H9 (cell line): ENCODE measurements around the gene CILP2. TPM values are rescaled to one million over a fixed set of nuclear protein-coding genes. Genes with fewer than 3 reads are reported as not detected.

Source experiments
- DNase-seq: peaks from one replicate; pipeline ENCODE4 v3.0.0-alpha.2; 2017
- H2AFZ ChIP-seq: one replicate; pipeline ENCODE4 v1.6.1; 2013; ENCODE audit warnings: mild to moderate bottlenecking, low read length, control low read depth, moderate library complexity
- H2AK5ac ChIP-seq: 2 replicates; pipeline ENCODE4 v1.6.1; 2013; ENCODE audit warnings: low read length, control low read depth, mixed read lengths; ENCODE audit not compliant: insufficient read length
- H2BK120ac ChIP-seq: one replicate; pipeline ENCODE4 v1.6.1; 2013; ENCODE audit warnings: low read depth, mild to moderate bottlenecking, low read length, control low read depth, inconsistent platforms; ENCODE audit not compliant: poor library complexity, severe bottlenecking
- H2BK12ac ChIP-seq: 2 replicates; pipeline ENCODE4 v1.6.1; 2013; ENCODE audit warnings: low read length, control low read depth, mixed read lengths, low read depth; ENCODE audit not compliant: insufficient read length
- H2BK15ac ChIP-seq: 2 replicates; pipeline ENCODE4 v1.6.1; 2013; ENCODE audit warnings: low read depth, low read length, control low read depth
- H2BK20ac ChIP-seq: one replicate; pipeline ENCODE4 v1.6.1; 2013; ENCODE audit warnings: low read depth, mild to moderate bottlenecking, low read length, control low read depth, inconsistent platforms; ENCODE audit not compliant: poor library complexity, severe bottlenecking
- H2BK5ac ChIP-seq: 2 replicates; pipeline ENCODE4 v1.6.1; 2013; ENCODE audit warnings: low read length, control low read depth, mixed read lengths; ENCODE audit not compliant: insufficient read length
- H3K14ac ChIP-seq: 2 replicates; pipeline ENCODE4 v1.6.1; 2013; ENCODE audit warnings: low read length, control low read depth; ENCODE audit not compliant: insufficient read depth
- H3K18ac ChIP-seq: 2 replicates; pipeline ENCODE4 v1.6.1; 2013; ENCODE audit warnings: low read depth, mild to moderate bottlenecking, mixed read lengths, low read length, control low read depth; ENCODE audit not compliant: insufficient read length
- H3K23ac ChIP-seq: 2 replicates; pipeline ENCODE4 v1.6.1; 2013; ENCODE audit warnings: low read length, control low read depth, mixed read lengths, low read depth; ENCODE audit not compliant: insufficient read length
- H3K23me2 ChIP-seq: 2 replicates; pipeline ENCODE4 v1.6.1; 2013; ENCODE audit warnings: low read depth, mild to moderate bottlenecking, mixed read lengths, low read length, control low read depth; ENCODE audit not compliant: insufficient read length, poor library complexity, severe bottlenecking
- H3K27ac ChIP-seq: 2 replicates; pipeline ENCODE4 v1.5.1; 2013; ENCODE audit warnings: low read length, control low read depth, mixed read lengths, low read depth; ENCODE audit not compliant: insufficient read length
- H3K27me3 ChIP-seq: 2 replicates; pipeline ENCODE4 v1.6.1; 2013; ENCODE audit warnings: low read length, control low read depth, inconsistent platforms; ENCODE audit not compliant: insufficient read depth
- H3K4ac ChIP-seq: 2 replicates; pipeline ENCODE4 v1.6.1; 2013; ENCODE audit warnings: low read depth, mild to moderate bottlenecking, control low read depth, inconsistent platforms, low read length, moderate library complexity
- H3K4me1 ChIP-seq: 2 replicates; pipeline ENCODE4 v1.6.1; 2013; ENCODE audit warnings: low read length, control low read depth, inconsistent platforms; ENCODE audit not compliant: insufficient read depth
- H3K4me2 ChIP-seq: 2 replicates; pipeline ENCODE4 v1.6.1; 2013; ENCODE audit warnings: low read length, control low read depth, mixed read lengths; ENCODE audit not compliant: insufficient read length, insufficient read depth
- H3K56ac ChIP-seq: 2 replicates; pipeline ENCODE4 v1.6.1; 2013; ENCODE audit warnings: low read depth, mild to moderate bottlenecking, mixed read lengths, low read length, control low read depth; ENCODE audit not compliant: insufficient read length
- H3K79me1 ChIP-seq: 2 replicates; pipeline ENCODE4 v1.6.1; 2013; ENCODE audit warnings: low read depth, mild to moderate bottlenecking, moderate library complexity, low read length, control low read depth, inconsistent platforms; ENCODE audit not compliant: insufficient read depth, poor library complexity, severe bottlenecking
- H3K79me2 ChIP-seq: 2 replicates; pipeline ENCODE4 v1.6.1; 2013; ENCODE audit warnings: low read length, control low read depth, inconsistent platforms; ENCODE audit not compliant: insufficient read depth
- H3K9ac ChIP-seq: 2 replicates; pipeline ENCODE4 v1.6.1; 2013; ENCODE audit warnings: low read length, control low read depth, mixed read lengths; ENCODE audit not compliant: insufficient read length; ENCODE audit errors: extremely low read depth
- H3K9me3 ChIP-seq: one replicate; pipeline ENCODE4 v1.6.1; 2013; ENCODE audit warnings: low read depth, low read length, inconsistent platforms; ENCODE audit not compliant: control insufficient read depth
- H3T11ph ChIP-seq: one replicate; pipeline ENCODE4 v1.6.1; 2013; ENCODE audit warnings: mild to moderate bottlenecking, low read length, control low read depth, inconsistent platforms
- H4K20me1 ChIP-seq: one replicate; pipeline ENCODE4 v1.6.1; 2013; ENCODE audit not compliant: control insufficient read depth, insufficient read length, insufficient read depth
- H4K5ac ChIP-seq: 2 replicates; pipeline ENCODE4 v1.6.1; 2013; ENCODE audit warnings: low read depth, mild to moderate bottlenecking, mixed read lengths, low read length, control low read depth; ENCODE audit not compliant: insufficient read length
- H4K8ac ChIP-seq: replicated peaks from 2 replicates; pipeline ENCODE4 v1.6.1; 2013; ENCODE audit warnings: low read length, control low read depth, mixed read lengths, low read depth; ENCODE audit not compliant: insufficient read length
- H4K91ac ChIP-seq: 2 replicates; pipeline ENCODE4 v1.6.1; 2013; ENCODE audit warnings: low read depth, mild to moderate bottlenecking, moderate library complexity, mixed read lengths, low read length, control low read depth; ENCODE audit not compliant: insufficient read length
- H3K27ac Mint-ChIP-seq, 3 experiments: 2 replicates in 2 of 3; 3 replicates in 1 of 3; pipeline ENCODE4 v1.8.0; 2020 to 2021; ENCODE audit warnings: mixed read lengths in 3 of 3, mild to moderate bottlenecking in 1 of 3, moderate library complexity in 1 of 3
- H3K27me3 Mint-ChIP-seq: 2 replicates; pipeline ENCODE4 v1.8.0; 2021; ENCODE audit warnings: low read depth, mild to moderate bottlenecking, moderate library complexity, mixed read lengths
- H3K36me3 Mint-ChIP-seq, 3 experiments: 2 replicates in 2 of 3; 3 replicates in 1 of 3; pipeline ENCODE4 v1.8.0; 2020 to 2021; ENCODE audit warnings: low read depth in 3 of 3, mixed read lengths in 3 of 3; ENCODE audit not compliant: insufficient read depth in 1 of 3
- H3K4me1 Mint-ChIP-seq, 2 experiments: 2 replicates each; pipeline ENCODE4 v1.8.0; 2020; ENCODE audit warnings: mixed read lengths in 2 of 2
- H3K4me3 Mint-ChIP-seq, 2 experiments: 2 replicates in 1 of 2; 3 replicates in 1 of 2; pipeline ENCODE4 v1.8.0; 2020 to 2021; ENCODE audit warnings: mild to moderate bottlenecking in 2 of 2, mixed read lengths in 2 of 2, moderate library complexity in 1 of 2
- H3K9me3 Mint-ChIP-seq, 2 experiments: 2 replicates in 1 of 2; 3 replicates in 1 of 2; pipeline ENCODE4 v1.8.0; 2020; ENCODE audit warnings: mild to moderate bottlenecking in 2 of 2, mixed read lengths in 2 of 2, moderate library complexity in 1 of 2
- WGBS: extraction: QIAGEN DNeasy Blood & Tissue Kit; methylation state at CpG from one replicate; pipeline ENCODE4 v1.1.7; 2013; ENCODE audit warnings: missing lambda C conversion rate, low lambda C conversion rate, mixed read lengths; ENCODE audit not compliant: insufficient read length; ENCODE audit errors: extremely low coverage; 5-methylcytosine and 5-hydroxymethylcytosine counted together
- total RNA-seq: library from RNA; stranded (reverse); gene quantifications from 2 replicates; pipeline ENCODE4 v1.2.1, GENCODE V29; 2021
- TF ChIP-seq, protein P1 (sequence below): fragments of 200-600 bp; sonication (generic); conservative IDR thresholded peaks from 3 replicates; pipeline ENCODE4 v1.8.0; 2021; ENCODE audit warnings: antibody characterized with exemption, mild to moderate bottlenecking

Gene CILP2
- total RNA-seq, 1 experiment from 2014 or later, result 6.4 TPM

DNA sequence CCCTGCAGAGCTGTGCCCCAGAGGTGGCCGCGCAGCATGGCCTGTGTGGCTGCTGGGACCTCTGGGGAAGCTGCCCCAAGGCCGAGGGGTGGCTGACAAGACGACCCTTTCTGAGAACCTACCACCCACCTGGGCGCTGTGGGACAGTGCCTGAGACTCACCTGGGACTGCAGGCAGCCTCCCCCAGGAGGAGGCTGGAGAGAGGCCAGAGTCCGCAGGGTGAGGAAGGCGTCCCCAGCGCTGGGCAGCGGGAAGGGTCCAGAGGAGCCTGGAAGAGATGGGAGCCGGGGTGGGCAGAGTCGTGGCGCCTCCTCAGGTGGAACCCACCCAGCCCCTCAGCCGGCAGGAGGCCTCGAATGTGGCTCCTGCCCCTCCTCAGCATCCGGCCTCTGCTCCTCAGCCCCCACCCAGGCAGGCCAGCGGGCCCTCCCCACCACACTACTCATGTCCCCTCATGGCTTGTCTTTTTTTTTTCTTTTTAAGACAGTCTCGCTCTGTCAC, 25.3 kb downstream of the CILP2 start:
- WGBS, result no CpG with 5 or more reads among the region's 17 CpGs
- no peaks in the 10 kb centered on the region for H3K79me1 ChIP-seq
- no peaks in the 10 kb centered on the region for H3K23me2 ChIP-seq
- H3K27ac Mint-ChIP-seq, result no peak overlapping the region
- H3K4me2 ChIP-seq, result no peak overlapping the region
- H4K91ac ChIP-seq, result no peak overlapping the region
- H3K9me3 ChIP-seq, result no peaks in the 10 kb centered on the region
- H3K4me1 Mint-ChIP-seq, result peaks cover 5 to 9% of the 10 kb centered on the region in 2 experiments
- no peak overlapping the region for H3K56ac ChIP-seq
- no peak overlapping the region for H3K23ac ChIP-seq
- no peak overlapping the region for H2BK15ac ChIP-seq
- no peak overlapping the region for H3K4ac ChIP-seq
- H3K18ac ChIP-seq, result no peak overlapping the region
- no peak overlapping the region for H2AK5ac ChIP-seq
- H3T11ph ChIP-seq, result no peak overlapping the region
- H4K5ac ChIP-seq, result no peak overlapping the region
- no peak overlapping the region for H2BK120ac ChIP-seq
- peaks cover 3 to 8% (median 8%) of the 10 kb centered on the region in 3 experiments for H3K36me3 Mint-ChIP-seq
- H4K20me1 ChIP-seq, result no peaks in the 10 kb centered on the region
- DNase-seq, result no peak
- H3K14ac ChIP-seq, result no peak overlapping the region
- H2BK20ac ChIP-seq, result no peak overlapping the region
- H2BK12ac ChIP-seq, result no peak overlapping the region
- no peak overlapping the region for H3K9ac ChIP-seq
- no peaks in the 10 kb centered on the region for H3K27me3 Mint-ChIP-seq
- H4K8ac ChIP-seq, result no peak overlapping the region
- no peak overlapping the region for H2BK5ac ChIP-seq
- no peak overlapping the region for H2AFZ ChIP-seq
- no peaks in the 10 kb centered on the region for H3K27me3 ChIP-seq
- H3K79me2 ChIP-seq, result no peaks in the 10 kb centered on the region
- no peak overlapping the region for H3K4me3 Mint-ChIP-seq
- H3K9me3 Mint-ChIP-seq, result no peaks in the 10 kb centered on the region
- no peaks in the 10 kb centered on the region; the same call in 1 of the 2 replicates for H3K4me1 ChIP-seq
- TF ChIP-seq, protein P1, sequence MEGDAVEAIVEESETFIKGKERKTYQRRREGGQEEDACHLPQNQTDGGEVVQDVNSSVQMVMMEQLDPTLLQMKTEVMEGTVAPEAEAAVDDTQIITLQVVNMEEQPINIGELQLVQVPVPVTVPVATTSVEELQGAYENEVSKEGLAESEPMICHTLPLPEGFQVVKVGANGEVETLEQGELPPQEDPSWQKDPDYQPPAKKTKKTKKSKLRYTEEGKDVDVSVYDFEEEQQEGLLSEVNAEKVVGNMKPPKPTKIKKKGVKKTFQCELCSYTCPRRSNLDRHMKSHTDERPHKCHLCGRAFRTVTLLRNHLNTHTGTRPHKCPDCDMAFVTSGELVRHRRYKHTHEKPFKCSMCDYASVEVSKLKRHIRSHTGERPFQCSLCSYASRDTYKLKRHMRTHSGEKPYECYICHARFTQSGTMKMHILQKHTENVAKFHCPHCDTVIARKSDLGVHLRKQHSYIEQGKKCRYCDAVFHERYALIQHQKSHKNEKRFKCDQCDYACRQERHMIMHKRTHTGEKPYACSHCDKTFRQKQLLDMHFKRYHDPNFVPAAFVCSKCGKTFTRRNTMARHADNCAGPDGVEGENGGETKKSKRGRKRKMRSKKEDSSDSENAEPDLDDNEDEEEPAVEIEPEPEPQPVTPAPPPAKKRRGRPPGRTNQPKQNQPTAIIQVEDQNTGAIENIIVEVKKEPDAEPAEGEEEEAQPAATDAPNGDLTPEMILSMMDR, result no peak
- H3K27ac ChIP-seq, result no peak overlapping the region
